Stimulated activated CD4-positive, alpha-beta T cell treated with anti-CD3 and anti-CD28 coated beads, Interleukin-4, amount 100 ng/mL, for 48 hours (primary cell): Measurements from ENCODE around the gene PTPA.

Experiments
- DNase-seq, 2 donors: peaks; one replicate each; pipeline ENCODE4 v3.0.0-alpha.2; 2020; ENCODE audit warnings: low read depth in 2 of 2

PTPA gene

GRCh38 chr9:129137292-129138143, 26.3 kb downstream of the PTPA start:
- DNase-seq: no peak

GRCh38 chr9:129138144-129138462, 26.9 kb downstream of the PTPA start:
- no peak for DNase-seq

DNA sequence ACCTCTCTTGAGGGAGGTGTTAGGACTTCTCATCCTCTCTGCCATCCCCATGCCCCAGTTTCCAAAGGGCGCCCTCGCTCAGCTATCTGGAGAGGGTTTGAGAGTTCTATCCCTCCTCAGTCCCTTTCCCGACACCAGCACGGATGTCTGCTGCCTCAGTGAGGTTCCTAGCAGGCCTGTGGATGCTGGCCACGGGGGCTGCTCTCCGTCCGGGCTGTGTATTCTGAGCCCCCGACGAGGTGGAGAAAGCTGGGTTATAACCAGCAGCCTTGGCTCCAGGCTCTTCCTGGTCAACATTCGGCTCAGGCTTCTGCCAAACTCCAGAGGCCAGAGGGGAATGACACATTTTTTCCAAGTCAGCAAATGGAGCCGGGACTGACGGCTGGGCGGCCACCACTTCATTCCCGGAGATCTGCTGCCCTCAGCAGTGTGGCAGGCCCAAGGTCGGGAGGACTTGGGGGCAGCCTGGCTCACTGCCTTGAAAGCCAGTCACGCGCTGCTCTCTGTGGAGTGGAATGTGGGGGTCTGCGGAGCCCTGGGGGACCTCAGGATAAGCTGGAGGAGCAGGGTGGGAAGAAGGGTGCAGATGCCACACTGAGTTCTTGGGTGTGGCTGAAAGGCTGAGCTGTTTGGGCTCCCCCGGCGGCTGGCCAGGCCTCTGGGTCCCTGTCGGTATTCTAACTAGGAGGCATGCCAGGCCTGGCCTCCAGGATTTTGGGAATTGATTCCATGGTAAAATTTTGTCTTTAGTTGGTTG, 27.4 kb downstream of the PTPA start:
- no peak for DNase-seq

- peak; percentile 51 to 68 for DNase-seq
Measured at GRCh38 chr9:129139233-129139992, 28.2 kb downstream of the PTPA start.

DNA sequence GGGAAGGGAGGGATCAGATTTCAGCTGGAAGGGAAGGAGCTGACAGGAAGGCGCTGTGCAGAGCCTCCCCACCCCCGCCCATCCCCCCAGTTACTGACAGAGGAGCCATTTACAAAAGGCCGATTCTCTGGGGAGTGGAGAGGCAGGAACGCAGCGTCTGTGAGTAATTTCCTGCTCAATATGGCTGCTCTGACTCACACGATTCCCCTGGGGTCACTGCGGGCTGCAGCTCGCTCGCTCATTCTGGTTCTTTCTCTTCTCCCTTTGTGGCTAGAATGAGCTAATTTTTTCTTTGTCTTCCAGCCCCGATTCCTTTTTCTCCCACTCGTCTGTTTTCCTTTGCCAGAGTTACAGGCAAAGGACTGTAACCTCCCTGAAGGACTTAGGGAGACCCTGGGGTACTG, 28.8 kb downstream of the PTPA start:
- DNase-seq: peak; percentile 59 to 77

DNA sequence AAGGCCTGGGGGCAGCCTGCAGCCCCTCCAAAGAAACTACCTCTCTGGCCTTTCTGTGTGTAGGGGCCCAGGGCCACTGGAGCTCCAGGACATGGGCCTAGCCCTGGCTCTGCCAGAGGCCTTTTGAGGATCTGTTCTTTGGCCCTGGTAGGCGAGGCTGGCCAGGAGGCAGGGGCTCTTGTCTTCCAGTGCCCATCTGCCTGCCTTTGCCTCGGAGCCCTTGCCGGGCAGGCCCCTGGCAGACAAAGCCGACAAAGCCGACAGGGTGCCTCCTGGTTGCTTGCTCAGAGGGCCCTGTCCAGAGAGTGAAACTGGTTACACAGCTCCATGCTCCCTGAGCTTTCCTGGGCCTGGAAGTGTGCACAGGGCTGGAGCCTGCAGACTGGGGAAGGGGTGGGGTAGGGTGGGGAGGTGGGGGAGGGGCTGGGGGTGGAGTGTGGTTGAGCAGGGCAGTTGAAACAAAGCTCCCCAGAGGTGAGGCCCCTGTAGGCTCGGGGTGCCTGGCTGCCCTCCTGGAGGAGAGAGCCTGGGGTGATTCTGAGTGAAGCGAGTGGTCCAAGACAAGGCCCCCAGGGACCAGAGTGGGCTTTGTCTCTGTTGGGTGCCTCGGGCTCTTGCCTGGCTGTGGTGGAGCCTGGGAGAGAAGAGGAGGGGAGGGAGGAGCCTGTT, 29.3 kb downstream of the PTPA start:
- peak in 1 of 2 donors; percentile 10 for DNase-seq

DNA sequence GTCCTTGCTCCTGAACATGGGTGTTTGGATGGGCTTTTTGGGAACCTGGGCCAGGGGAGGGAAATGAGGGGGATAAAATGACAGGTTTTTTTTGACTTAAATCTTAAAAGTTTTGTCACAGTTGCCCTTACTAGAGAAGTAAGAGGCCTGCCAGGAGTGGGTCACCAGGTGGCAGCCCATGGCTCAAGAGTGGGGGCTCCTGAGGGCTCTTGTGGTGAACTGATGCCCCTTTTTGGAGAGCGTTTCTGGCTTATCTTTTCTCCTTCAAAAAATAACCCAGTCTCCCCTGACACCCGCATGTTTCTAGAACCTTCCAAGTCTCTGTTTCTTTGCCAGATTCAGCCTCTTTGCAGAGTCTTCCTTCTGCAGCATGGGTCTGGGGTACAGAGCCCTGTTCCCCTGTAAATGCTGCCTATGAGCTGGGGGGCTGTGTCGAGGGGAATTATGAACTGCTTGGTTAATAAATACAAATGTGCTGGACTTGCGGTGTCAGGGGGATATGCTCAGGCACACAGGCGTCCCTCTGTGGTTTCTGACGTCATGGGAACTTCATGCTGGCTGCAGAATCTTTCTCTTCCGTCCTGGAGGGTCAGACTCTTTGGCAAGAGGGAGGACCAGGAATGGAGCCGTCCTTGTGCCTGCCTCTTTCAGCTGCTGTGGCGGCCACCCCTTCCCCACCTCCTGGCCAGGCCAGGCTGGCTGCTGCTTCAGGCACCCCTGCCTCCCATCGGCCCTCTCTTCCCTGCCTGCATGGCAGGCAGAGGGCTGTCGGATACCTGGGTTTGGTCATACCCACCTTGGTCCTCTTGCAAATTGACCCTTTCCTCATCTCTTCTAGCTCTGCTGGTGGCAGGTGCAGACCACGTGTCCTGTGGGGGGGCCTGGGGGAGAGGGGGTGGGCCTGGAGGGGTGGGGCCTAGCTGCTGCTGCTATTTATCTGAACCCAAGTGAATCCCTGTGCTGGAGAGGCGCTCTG, 30.1 kb downstream of the PTPA start:
- DNase-seq: no peak

- DNase-seq: no peak
Measured at GRCh38 chr9:129142138-129142935, 31.1 kb downstream of the PTPA start.

DNA sequence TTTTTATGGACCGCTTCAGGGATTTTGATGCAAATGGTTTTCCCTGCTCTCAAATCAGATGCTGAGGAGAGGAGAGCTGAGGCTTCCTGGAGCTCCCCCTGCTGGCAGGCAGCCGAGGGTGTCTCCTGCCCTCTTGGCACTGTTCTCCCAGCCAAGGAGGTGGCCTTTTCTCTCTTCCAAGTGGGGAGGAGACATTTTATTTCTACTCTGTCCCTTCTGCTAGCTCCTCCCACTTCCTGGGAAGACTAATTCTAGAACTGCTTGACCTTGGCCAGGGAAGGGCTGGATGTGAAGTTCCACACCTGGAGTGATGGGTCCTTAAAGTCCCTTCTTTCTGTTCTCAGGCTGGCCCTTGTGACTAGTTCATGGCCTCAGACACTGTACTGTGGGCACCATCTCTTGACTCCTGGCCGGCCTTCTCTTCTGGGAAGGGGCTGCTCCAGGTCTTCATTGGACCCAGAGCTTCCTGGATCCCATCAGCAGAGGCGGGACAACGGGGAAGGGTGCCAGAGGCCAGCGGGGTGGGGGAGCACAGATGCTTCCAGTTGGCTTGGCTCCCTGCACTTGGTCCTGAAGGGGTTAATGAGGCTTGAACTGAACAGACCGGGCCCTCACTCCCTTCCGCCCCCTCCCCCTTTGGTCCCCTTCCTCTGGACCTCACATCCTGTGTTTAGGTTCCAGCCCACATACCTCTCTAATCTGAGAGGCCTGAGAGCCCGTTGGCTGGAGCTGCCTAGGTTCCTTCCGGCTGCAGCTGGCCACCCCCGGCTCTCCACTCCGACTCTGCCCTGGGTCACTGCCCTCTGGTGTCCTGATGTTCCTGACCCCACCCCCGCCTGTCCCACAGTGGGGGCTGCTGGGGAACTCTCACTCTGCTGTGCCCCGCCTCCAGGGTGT, 32.1 kb downstream of the PTPA start:
- peak; percentile 70 to 72 for DNase-seq

- no peak for DNase-seq
Measured at GRCh38 chr9:129145316-129145715, 34.1 kb downstream of the PTPA start.

DNA sequence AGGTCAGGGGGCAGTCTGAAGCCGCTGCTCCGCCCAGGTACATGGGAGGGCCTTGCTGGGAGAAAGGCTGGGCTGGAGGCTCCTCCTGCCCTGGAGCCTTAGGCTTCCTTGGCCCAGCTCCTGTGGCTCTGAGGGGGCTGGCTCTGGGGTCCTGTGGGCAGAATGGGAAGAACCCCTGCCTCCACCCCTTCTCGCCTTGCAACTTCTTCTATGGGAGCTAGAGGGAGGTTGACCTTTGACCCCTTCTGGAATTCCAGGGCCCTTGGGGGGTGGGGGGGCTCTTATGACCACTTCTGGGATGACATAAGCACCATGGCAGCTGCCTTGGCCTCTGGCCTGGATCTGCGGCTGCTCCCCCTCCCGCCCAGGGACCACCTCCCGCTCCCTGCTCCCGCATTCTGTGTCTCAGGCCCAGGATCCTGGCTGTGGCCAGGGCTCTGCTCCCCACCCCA, 34.7 kb downstream of the PTPA start:
- no peak for DNase-seq

DNA sequence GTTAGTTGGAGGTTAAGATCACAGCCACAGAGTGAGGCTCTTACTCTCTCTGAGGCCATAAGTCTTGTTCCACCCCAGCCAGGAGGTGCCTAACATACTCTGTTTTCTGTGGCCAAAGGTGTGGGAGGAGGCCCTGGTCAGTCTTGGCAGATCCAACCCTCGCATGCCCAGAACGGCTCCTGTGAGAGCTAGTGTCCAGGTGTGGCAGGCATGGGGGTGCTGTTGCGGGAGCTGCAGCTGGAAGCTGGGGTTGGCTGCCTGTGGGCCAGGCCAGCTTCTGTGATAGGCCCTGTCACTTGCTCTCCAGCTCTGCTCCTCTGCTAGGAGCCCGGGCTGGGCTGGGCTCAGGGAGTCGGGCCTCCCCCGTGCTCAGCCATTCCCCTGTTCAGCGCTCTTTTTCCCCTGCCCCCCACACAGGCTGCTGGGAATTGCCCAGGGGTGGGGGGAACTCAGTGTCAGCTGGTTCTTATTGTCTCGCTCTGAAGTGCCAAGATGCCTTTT, 35.3 kb downstream of the PTPA start:
- no peak for DNase-seq

DNA sequence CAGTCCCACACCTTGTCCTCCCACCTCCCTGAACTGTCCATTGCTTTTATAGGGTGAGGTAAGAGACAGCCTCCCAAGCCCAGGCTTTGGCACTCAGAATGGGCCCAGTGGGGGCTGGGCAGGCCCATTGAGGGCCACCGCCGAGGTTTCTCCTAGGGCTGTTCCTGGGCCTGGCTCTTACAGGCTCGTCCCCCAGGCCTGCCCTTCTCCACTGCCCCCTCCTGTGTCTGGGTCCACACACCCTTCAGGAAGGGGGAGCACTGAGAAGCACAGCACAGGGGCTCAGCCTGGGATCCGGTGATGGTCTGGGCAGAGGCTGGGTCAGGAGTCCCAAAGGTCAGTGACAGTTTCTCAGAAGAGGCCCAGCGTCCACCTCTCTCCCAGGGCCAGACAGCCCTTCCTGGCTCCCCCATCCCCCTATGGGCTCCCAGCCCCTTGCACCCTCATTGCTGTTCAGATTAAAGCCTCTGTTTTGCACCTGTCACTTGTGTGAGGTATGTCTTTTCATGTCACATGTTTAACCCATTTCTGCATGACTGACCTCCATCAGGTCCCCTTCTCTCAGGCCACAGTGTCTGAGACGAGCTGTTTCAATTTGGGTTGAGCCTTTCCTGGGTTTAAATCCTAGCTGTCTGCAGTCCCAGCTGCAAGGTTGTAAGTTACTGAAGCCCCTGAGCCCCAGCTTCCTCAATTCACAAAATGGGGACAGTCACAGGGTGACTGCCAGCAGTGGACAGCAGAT, 37.4 kb downstream of the PTPA start:
- no peak for DNase-seq

GRCh38 chr9:129149442-129149841, 38.2 kb downstream of the PTPA start:
- DNase-seq: no peak

DNA sequence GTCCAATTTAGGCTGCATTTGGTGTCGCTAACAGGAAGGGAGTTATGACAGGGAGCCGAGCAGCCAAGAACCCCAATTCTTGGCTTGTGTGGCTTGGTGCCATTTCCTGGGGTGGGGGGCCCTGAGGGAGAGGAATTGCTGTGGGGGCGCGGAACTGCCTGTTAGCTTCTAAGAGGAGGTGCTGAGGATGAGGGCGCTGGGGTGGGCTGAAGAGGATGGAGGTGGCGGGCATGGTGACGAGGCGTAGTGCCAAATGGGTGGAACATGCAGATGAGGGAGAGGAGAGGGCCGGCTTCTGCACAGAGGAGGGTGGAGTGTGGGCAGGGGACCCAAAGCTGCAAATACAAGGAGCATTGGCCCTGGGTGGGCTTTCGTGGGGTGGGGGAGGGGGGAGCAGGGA, 38.9 kb downstream of the PTPA start:
- DNase-seq: no peak

DNA sequence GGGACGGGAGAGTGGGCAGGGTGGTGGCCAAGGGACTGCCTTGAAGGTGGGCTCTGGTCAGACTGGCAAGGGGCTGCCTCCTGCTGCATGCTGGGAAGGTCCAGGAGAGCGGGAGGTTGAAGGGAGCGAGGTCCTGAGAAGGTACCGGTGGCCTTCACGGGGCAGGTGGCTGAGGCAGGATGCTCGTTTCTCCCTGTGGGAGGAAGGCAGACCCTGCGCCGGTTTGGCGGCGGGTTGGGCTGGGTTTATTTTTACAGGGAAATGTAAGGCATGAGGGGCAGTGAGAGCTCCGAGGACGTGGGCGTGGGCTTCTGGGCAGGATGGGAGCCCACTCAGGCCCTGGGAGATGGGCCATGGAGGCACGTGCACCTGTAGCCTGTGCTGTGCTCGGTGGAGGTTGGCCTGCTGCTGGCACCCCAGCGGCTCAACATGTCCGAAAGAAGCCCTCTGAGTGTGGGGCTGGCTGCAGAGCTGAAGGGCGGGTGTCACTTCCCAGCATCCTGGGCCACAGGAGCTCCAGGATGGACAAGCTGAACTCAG, 39.5 kb downstream of the PTPA start:
- no peak for DNase-seq

- no peak for DNase-seq
Measured at GRCh38 chr9:129151469-129151868, 40.3 kb downstream of the PTPA start.
